Endodermal cell (in vitro differentiated cells): ENCODE measurements around the gene HSPB1. TPM values are rescaled to one million over a fixed set of nuclear protein-coding genes. Genes with fewer than 3 reads are reported as not detected.
A peak's percentile ranks its signal among the peaks of the same experiment; 100 is the strongest.

Experiments
- DNase-seq: peaks from one replicate; pipeline ENCODE4 v3.0.0-alpha.2; 2017
- H3K27ac ChIP-seq: 2 replicates; pipeline ENCODE4 v1.5.1; 2013; ENCODE audit warnings: mild to moderate bottlenecking, low read depth, low read length, moderate library complexity
- H3K27me3 ChIP-seq: 2 replicates; pipeline ENCODE4 v1.6.1; 2013; ENCODE audit warnings: mild to moderate bottlenecking, low read length, moderate library complexity; ENCODE audit not compliant: insufficient read depth, control insufficient read depth, poor library complexity, severe bottlenecking
- H3K36me3 ChIP-seq: 2 replicates; pipeline ENCODE4 v1.7.0; 2013; ENCODE audit warnings: mild to moderate bottlenecking, low read length, moderate library complexity; ENCODE audit not compliant: control insufficient read depth, insufficient read depth
- H3K4me1 ChIP-seq: one replicate; pipeline ENCODE4 v1.7.0; 2013; ENCODE audit warnings: low read length; ENCODE audit not compliant: control insufficient read depth, insufficient read depth
- H3K4me3 ChIP-seq: 2 replicates; pipeline ENCODE4 v1.5.1; 2013; ENCODE audit warnings: mild to moderate bottlenecking, low read length, moderate library complexity
- H3K9ac ChIP-seq: 2 replicates; pipeline ENCODE4 v1.6.1; 2013; ENCODE audit warnings: mild to moderate bottlenecking, low read length, moderate library complexity; ENCODE audit not compliant: poor library complexity, severe bottlenecking; ENCODE audit errors: extremely low read depth
- H3K9me3 ChIP-seq: 2 replicates; pipeline ENCODE4 v1.6.1; 2013; ENCODE audit warnings: mild to moderate bottlenecking, low read length, moderate library complexity; ENCODE audit not compliant: control insufficient read depth
- H3K27ac Mint-ChIP-seq: 2 replicates; pipeline ENCODE4 v1.8.0; 2020; ENCODE audit warnings: mixed read lengths
- H3K27me3 Mint-ChIP-seq: 2 replicates; pipeline ENCODE4 v1.8.0; 2021; ENCODE audit warnings: mild to moderate bottlenecking, mixed read lengths; ENCODE audit not compliant: insufficient read depth
- H3K36me3 Mint-ChIP-seq: 2 replicates; pipeline ENCODE4 v1.8.0; 2020; ENCODE audit warnings: low read depth, mixed read lengths
- H3K4me1 Mint-ChIP-seq: 2 replicates; pipeline ENCODE4 v1.8.0; 2020; ENCODE audit warnings: mixed read lengths
- H3K4me3 Mint-ChIP-seq: 2 replicates; pipeline ENCODE4 v1.8.0; 2020; ENCODE audit warnings: mild to moderate bottlenecking, moderate library complexity, mixed read lengths
- H3K9me3 Mint-ChIP-seq: 2 replicates; pipeline ENCODE4 v1.8.0; 2020; ENCODE audit warnings: mild to moderate bottlenecking, mixed read lengths
- WGBS, 2 experiments: methylation state at CpG; one replicate each; pipeline versions ENCODE4 v1.1.5 to v1.1.7; 2013; ENCODE audit warnings: missing lambda C conversion rate in 2 of 2, mixed read lengths in 1 of 2; ENCODE audit not compliant: insufficient coverage in 1 of 2, insufficient read length in 1 of 2; 5-methylcytosine and 5-hydroxymethylcytosine counted together
- total RNA-seq, 2 donors: library from RNA; stranded (reverse); fragmentation: NEBNext Ultra II Directional in 1 of 2; extraction: Animal tissue kit (Norgen Biotek cat#: 25700) in 1 of 2; gene quantifications; 2 replicates in 1 of 2; 3 replicates in 1 of 2; pipeline ENCODE4 v1.2.1, GENCODE V29; 2021
- TF ChIP-seq, protein P1 (sequence below): fragments of 200-600 bp; sonication (generic); conservative IDR thresholded peaks from 2 replicates; pipeline ENCODE4 v1.5.0; 2021; ENCODE audit warnings: antibody characterized with exemption, mild to moderate bottlenecking

The HSPB1 gene
- total RNA-seq, 2 donors from 2014 or later = 244 to 248 TPM

- Mint-ChIP-seq H3K4me1 (peaks cover 4% of the 10 kb centered on the region), H3K9me3 (no peaks in the 10 kb centered on the region), H3K4me3 (peak overlapping the region; percentile 50), H3K27me3 (peaks cover 85% of the 10 kb centered on the region), H3K27ac (no peak overlapping the region), H3K36me3 (no peaks in the 10 kb centered on the region)
- H3K27ac ChIP-seq = no peak overlapping the region
- no peak overlapping the region for H3K9ac ChIP-seq
- H3K36me3 ChIP-seq = no peaks in the 10 kb centered on the region
- no peak overlapping the region for H3K4me3 ChIP-seq
- H3K27me3 ChIP-seq = peaks cover 67% of the 10 kb centered on the region
- TF ChIP-seq, protein P1, sequence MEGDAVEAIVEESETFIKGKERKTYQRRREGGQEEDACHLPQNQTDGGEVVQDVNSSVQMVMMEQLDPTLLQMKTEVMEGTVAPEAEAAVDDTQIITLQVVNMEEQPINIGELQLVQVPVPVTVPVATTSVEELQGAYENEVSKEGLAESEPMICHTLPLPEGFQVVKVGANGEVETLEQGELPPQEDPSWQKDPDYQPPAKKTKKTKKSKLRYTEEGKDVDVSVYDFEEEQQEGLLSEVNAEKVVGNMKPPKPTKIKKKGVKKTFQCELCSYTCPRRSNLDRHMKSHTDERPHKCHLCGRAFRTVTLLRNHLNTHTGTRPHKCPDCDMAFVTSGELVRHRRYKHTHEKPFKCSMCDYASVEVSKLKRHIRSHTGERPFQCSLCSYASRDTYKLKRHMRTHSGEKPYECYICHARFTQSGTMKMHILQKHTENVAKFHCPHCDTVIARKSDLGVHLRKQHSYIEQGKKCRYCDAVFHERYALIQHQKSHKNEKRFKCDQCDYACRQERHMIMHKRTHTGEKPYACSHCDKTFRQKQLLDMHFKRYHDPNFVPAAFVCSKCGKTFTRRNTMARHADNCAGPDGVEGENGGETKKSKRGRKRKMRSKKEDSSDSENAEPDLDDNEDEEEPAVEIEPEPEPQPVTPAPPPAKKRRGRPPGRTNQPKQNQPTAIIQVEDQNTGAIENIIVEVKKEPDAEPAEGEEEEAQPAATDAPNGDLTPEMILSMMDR = peak; percentile 19
- H3K9me3 ChIP-seq = no peaks in the 10 kb centered on the region
- WGBS, 2 experiments = 0 to 13% methylated on average over 2 to 17 of the region's 25 CpGs
- DNase-seq = peak; percentile 74
- H3K4me1 ChIP-seq = no peaks in the 10 kb centered on the region
Observed at GRCh38 chr7:76280408-76280807, 22.1 kb upstream of the HSPB1 start.

DNA sequence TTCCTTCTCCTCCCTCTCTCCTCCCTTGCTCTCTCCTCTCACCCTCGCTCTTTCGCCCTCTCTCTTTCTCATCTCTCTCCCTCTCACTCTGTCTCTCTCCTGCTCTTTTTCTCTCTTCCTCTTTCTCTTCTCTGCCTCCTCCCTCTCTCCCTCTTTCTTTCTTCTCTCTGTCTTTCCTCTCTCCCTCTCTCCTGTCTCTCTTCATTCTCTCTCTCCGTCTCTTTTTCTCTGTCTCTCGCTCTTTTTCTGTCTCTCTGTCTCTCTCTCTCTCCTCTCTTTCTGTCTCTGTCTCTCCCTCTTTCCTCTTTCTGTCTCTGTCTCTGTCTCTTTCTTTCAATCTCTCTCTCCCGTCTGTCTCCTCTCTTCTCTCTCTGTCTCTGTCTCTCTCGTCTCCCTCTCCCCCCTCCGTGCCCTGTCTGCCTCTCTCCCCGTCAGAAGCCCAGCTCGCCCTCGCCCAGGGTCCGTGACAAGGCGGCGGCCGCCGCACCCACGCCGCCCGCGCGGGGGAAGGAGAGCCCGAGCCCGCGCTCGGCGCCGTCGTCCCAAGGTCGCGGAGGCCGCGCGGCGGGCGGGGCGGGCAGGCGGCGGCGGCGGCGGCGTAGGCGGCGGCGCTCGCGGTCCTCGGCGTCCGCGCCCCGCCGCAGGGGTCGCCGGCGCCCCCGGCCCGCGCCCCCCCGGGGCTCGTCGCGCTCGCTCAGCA, 21.3 kb upstream of the HSPB1 start:
- 1 to 14% methylated on average over 5 to 63 of the region's 63 CpGs for WGBS, 2 experiments
- H3K36me3 Mint-ChIP-seq = no peaks in the 10 kb centered on the region
- Histone ChIP-seq H3K9me3 (no peaks in the 10 kb centered on the region), H3K4me1 (no peaks in the 10 kb centered on the region), H3K4me3 (no peak overlapping the region), H3K9ac (no peak overlapping the region), H3K36me3 (no peaks in the 10 kb centered on the region), H3K27ac (no peak overlapping the region), H3K27me3 (peaks cover 67% of the 10 kb centered on the region)
- H3K9me3 Mint-ChIP-seq = no peaks in the 10 kb centered on the region
- peaks cover 4% of the 10 kb centered on the region for H3K4me1 Mint-ChIP-seq
- TF ChIP-seq, protein P1 = no peak
- H3K27me3 Mint-ChIP-seq = peaks cover 84% of the 10 kb centered on the region
- no peak for DNase-seq
- peak overlapping the region; percentile 50 for H3K4me3 Mint-ChIP-seq
- H3K27ac Mint-ChIP-seq = no peak overlapping the region

- Histone ChIP-seq H3K36me3 (no peaks in the 10 kb centered on the region), H3K27me3 (peaks cover 64% of the 10 kb centered on the region), H3K9me3 (no peaks in the 10 kb centered on the region), H3K27ac (no peak overlapping the region), H3K4me3 (peak overlapping the region; percentile 69), H3K9ac (no peak overlapping the region), H3K4me1 (no peaks in the 10 kb centered on the region)
- Mint-ChIP-seq H3K36me3 (no peaks in the 10 kb centered on the region), H3K4me1 (peaks cover 4% of the 10 kb centered on the region), H3K9me3 (no peaks in the 10 kb centered on the region), H3K27ac (no peak overlapping the region), H3K4me3 (peak overlapping the region; percentile 57), H3K27me3 (peaks cover 78% of the 10 kb centered on the region)
- TF ChIP-seq, protein P1 = no peak
- peak; percentile 70 for DNase-seq
- WGBS, 2 experiments = 1% methylated on average over 35 of the region's 36 CpGs; no CpG with 5 or more reads in 1 of the 2 experiments
Observed at GRCh38 chr7:76281706-76282343, 20.6 kb upstream of the HSPB1 start.
